ENCODE measurements around the gene RRN3. TPM values are rescaled to one million over a fixed set of nuclear protein-coding genes. Genes with fewer than 3 reads are reported as not detected.
"Not testable (repeated sequence)": the region's sequence is repeated elsewhere in the genome, so short reads cannot be mapped to it uniquely, and the experiment has no call there.

RRN3 gene
- total RNA-seq, 2 experiments from 2014 or later, result 16.6 to 24.7 TPM

- no TSS peak for BruUV-seq (replicated peaks)
- TF ChIP-seq EZH2phosphoT487 (IDR thresholded peaks at IDR 0.05; ENCODE audit: borderline replicate concordance, low read depth, low read length) (no peak), CTCF (conservative IDR thresholded peaks at IDR 0.05; ENCODE audit: low read length) (no peak)
- no peak overlapping the region for H3K4me2 ChIP-seq (ENCODE audit: low read length)
- no peaks in the 10 kb centered on the region for H3K9me3 ChIP-seq (ENCODE audit: low read length)
- DNase-seq (ENCODE audit: low spot score), result no peak
- H3K4me3 ChIP-seq (ENCODE audit: low read depth, low read length, poor library complexity, severe bottlenecking), result no peak overlapping the region
- intact Hi-C loops (cut with micrococcal nuclease; ENCODE audit: unreplicated experiment), result no loop called here
- peaks cover under 1% of the 10 kb centered on the region for H3K4me1 ChIP-seq (ENCODE audit: insufficient read depth, low read length, poor library complexity, severe bottlenecking)
- ChIA-PET CTCF (ENCODE audit: unreplicated experiment) (no interaction called here), POLR2A (no interaction called here)
- no peak overlapping the region for H2AFZ ChIP-seq (ENCODE audit: low read length)
- no peaks in the 10 kb centered on the region for H4K20me1 ChIP-seq (ENCODE audit: insufficient read depth, low read length)
- no peak overlapping the region for H3K27ac ChIP-seq (ENCODE audit: low read depth, low read length, poor library complexity, severe bottlenecking)
- H3K36me3 ChIP-seq (ENCODE audit: insufficient read depth, low read length), result peaks cover 23% of the 10 kb centered on the region
- H3K9me2 ChIP-seq (ENCODE audit: insufficient read depth, low read length), result no peaks in the 10 kb centered on the region
- H3K79me2 ChIP-seq (ENCODE audit: insufficient read depth, low read depth, low read length), result peaks cover 21% of the 10 kb centered on the region; the same call in 1 of the 2 replicates
Measured at GRCh38 chr16:15049581-15050180, 44.4 kb downstream of the RRN3 start.

DNA sequence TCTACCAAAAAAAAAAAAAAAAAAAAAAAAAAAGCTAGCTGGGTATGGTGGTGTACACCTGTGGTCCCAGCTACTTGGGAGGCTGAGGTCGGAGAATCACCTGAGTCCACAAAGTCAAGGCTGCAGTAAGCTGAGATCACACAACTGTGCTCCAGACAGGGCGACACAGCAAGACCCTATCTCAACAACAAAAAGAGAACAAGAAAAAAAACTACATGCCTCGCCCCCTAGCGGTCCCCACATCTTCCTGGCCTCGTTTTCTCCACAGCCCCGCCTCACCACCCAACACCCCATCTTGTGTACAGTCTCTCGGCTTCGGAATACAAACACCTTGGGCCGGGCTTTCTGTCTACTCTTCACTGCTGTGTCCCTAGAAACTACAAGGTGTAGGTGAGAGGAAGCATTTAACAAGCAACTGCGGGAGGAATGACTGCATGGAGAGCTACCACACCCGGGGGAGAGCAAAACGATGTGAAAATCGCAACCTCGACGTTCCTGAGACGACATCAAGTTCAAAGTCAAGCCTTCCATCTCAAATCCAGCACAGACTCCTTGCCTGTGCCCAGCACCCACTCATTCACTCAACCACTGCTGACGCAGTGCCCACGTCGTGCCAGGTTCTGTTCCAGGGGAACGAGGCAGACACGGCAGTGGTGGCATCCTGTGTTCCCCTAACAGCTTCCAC is 47.2 kb downstream of the RRN3 start:
- no peaks in the 10 kb centered on the region for H4K20me1 ChIP-seq (ENCODE audit: insufficient read depth, low read length)
- DNase-seq (ENCODE audit: low spot score), result no peak
- H2AFZ ChIP-seq (ENCODE audit: low read length), result no peak overlapping the region
- ChIA-PET POLR2A (interaction anchor here (0.6 kb wide), 1 partner anchor 745 kb away, joined by 5 read pairs; no protein-coding TSS in a partner anchor), CTCF (ENCODE audit: unreplicated experiment) (no interaction called here)
- H3K9me2 ChIP-seq (ENCODE audit: insufficient read depth, low read length), result no peaks in the 10 kb centered on the region
- no peaks in the 10 kb centered on the region for H3K4me1 ChIP-seq (ENCODE audit: insufficient read depth, low read length, poor library complexity, severe bottlenecking)
- 0 out of 2 replicates have a peak, but pooled peaks cover 6% of the 10 kb centered on the region for H3K79me2 ChIP-seq (ENCODE audit: insufficient read depth, low read depth, low read length)
- TF ChIP-seq CTCF (conservative IDR thresholded peaks at IDR 0.05; ENCODE audit: low read length), result no peak
- no peak for TF ChIP-seq EZH2phosphoT487 (IDR thresholded peaks at IDR 0.05; ENCODE audit: borderline replicate concordance, low read depth, low read length)
- intact Hi-C loops (cut with micrococcal nuclease; ENCODE audit: unreplicated experiment), result no loop called here
- no peaks in the 10 kb centered on the region for H3K9me3 ChIP-seq (ENCODE audit: low read length)
- peaks cover 45% of the 10 kb centered on the region for H3K36me3 ChIP-seq (ENCODE audit: insufficient read depth, low read length)
- BruUV-seq (replicated peaks), result no TSS peak
- no peak overlapping the region for H3K4me2 ChIP-seq (ENCODE audit: low read length)
- no peak overlapping the region for H3K4me3 ChIP-seq (ENCODE audit: low read depth, low read length, poor library complexity, severe bottlenecking)
- H3K27ac ChIP-seq (ENCODE audit: low read depth, low read length, poor library complexity, severe bottlenecking), result no peak overlapping the region

- BruUV-seq (replicated peaks); H3K9me3 ChIP-seq (ENCODE audit: low read length); intact Hi-C loops (cut with micrococcal nuclease; ENCODE audit: unreplicated experiment); H3K4me2 ChIP-seq (ENCODE audit: low read length); H3K9me2 ChIP-seq (ENCODE audit: insufficient read depth, low read length); CTCF ChIA-PET (ENCODE audit: unreplicated experiment); H3K4me3 ChIP-seq (ENCODE audit: low read depth, low read length, poor library complexity, severe bottlenecking); H3K27ac ChIP-seq (ENCODE audit: low read depth, low read length, poor library complexity, severe bottlenecking); H3K4me1 ChIP-seq (ENCODE audit: insufficient read depth, low read length, poor library complexity, severe bottlenecking); DNase-seq (ENCODE audit: low spot score); H2AFZ ChIP-seq (ENCODE audit: low read length); H4K20me1 ChIP-seq (ENCODE audit: insufficient read depth, low read length); H3K79me2 ChIP-seq (ENCODE audit: insufficient read depth, low read depth, low read length): not testable (repeated sequence)
- POLR2A ChIA-PET, result interaction anchor here (0.6 kb wide), 1 partner anchor 849 kb away, joined by 6 read pairs; no protein-coding TSS in a partner anchor
- peaks cover 61% of the 10 kb centered on the region for H3K36me3 ChIP-seq (ENCODE audit: insufficient read depth, low read length)
Measured at GRCh38 chr16:15045270-15045669, 48.8 kb downstream of the RRN3 start.
